IPS DF 6.9 (cell line): ENCODE results near the gene ERICH3.

Source experiments
- DNase-seq: peaks from one replicate; pipeline ENCODE4 v3.0.0-alpha.2; 2013; ENCODE audit warnings: low read depth, low spot score
- H3K27ac ChIP-seq: one replicate; pipeline ENCODE4 v1.5.1; 2013; ENCODE audit warnings: low read length, control low read depth
- H3K27me3 ChIP-seq: 2 replicates; pipeline ENCODE4 v1.6.1; 2013; ENCODE audit warnings: mild to moderate bottlenecking, low read length; ENCODE audit not compliant: control insufficient read depth, insufficient read depth
- H3K36me3 ChIP-seq: 2 replicates; pipeline ENCODE4 v1.6.1; 2013; ENCODE audit warnings: low read length; ENCODE audit not compliant: control insufficient read depth, insufficient read depth
- H3K4me1 ChIP-seq: 2 replicates; pipeline ENCODE4 v1.6.1; 2013; ENCODE audit warnings: low read length; ENCODE audit not compliant: control insufficient read depth, insufficient read depth
- H3K4me3 ChIP-seq: 2 replicates; pipeline ENCODE4 v1.5.1; 2013; ENCODE audit warnings: mild to moderate bottlenecking, low read length
- H3K9me3 ChIP-seq: 2 replicates; pipeline ENCODE4 v1.6.1; 2013; ENCODE audit warnings: low read length, inconsistent platforms; ENCODE audit not compliant: control insufficient read depth, insufficient read depth
- WGBS: extraction: QIAGEN DNeasy Blood & Tissue Kit; methylation state at CpG from one replicate; pipeline ENCODE4 v1.1.7; 2013; ENCODE audit warnings: mixed read lengths, missing lambda C conversion rate; ENCODE audit not compliant: insufficient read length, insufficient coverage; 5-methylcytosine and 5-hydroxymethylcytosine counted together

ERICH3 gene

GRCh38 chr1:74699331-74699730 lies 25.7 kb upstream of the ERICH3 start:
- DNase-seq = no peak
- Histone ChIP-seq H3K36me3 (no peaks in the 10 kb centered on the region), H3K4me1 (no peaks in the 10 kb centered on the region), H3K4me3 (no peak overlapping the region), H3K27ac (no peak overlapping the region), H3K27me3 (no peaks in the 10 kb centered on the region), H3K9me3 (no peaks in the 10 kb centered on the region)

GRCh38 chr1:74697832-74698231 lies 24.2 kb upstream of the ERICH3 start:
- no peak overlapping the region for H3K27ac ChIP-seq
- no peaks in the 10 kb centered on the region for H3K27me3 ChIP-seq
- H3K4me1 ChIP-seq = no peaks in the 10 kb centered on the region
- no peak overlapping the region for H3K4me3 ChIP-seq
- no peaks in the 10 kb centered on the region for H3K36me3 ChIP-seq
- no peaks in the 10 kb centered on the region for H3K9me3 ChIP-seq
- no peak for DNase-seq
- 100% methylated on average over 2 of the region's 2 CpGs for WGBS

- H3K4me1 ChIP-seq = peaks cover 2% of the 10 kb centered on the region; the same call in 1 of the 2 replicates
- H3K27ac ChIP-seq = no peak overlapping the region
- no CpG with 5 or more reads among the region's 2 CpGs for WGBS
Observed at GRCh38 chr1:74693473-74693872, 19.9 kb upstream of the ERICH3 start.

GRCh38 chr1:74690909-74691308 lies 17.3 kb upstream of the ERICH3 start:
- WGBS = no CpG with 5 or more reads among the region's 4 CpGs
- Histone ChIP-seq H3K9me3 (no peaks in the 10 kb centered on the region), H3K36me3 (no peaks in the 10 kb centered on the region), H3K27me3 (no peaks in the 10 kb centered on the region), H3K4me1 (peaks cover 2% of the 10 kb centered on the region; the same call in 1 of the 2 replicates), H3K4me3 (no peak overlapping the region), H3K27ac (no peak overlapping the region)
- no peak for DNase-seq

More at GRCh38 chr1:74693473-74693872, 19.9 kb upstream of the ERICH3 start:
- H3K27me3 ChIP-seq = no peaks in the 10 kb centered on the region
- H3K4me3 ChIP-seq = no peak overlapping the region
- no peaks in the 10 kb centered on the region for H3K9me3 ChIP-seq
- H3K36me3 ChIP-seq = no peaks in the 10 kb centered on the region
- DNase-seq = no peak

GRCh38 chr1:74690364-74690696 lies 16.7 kb upstream of the ERICH3 start:
- H3K27ac ChIP-seq = no peak overlapping the region
- no peaks in the 10 kb centered on the region for H3K27me3 ChIP-seq
- no peaks in the 10 kb centered on the region for H3K36me3 ChIP-seq

GRCh38 chr1:74689621-74690363 lies 16.2 kb upstream of the ERICH3 start:
- Histone ChIP-seq H3K4me1 (peaks cover 2% of the 10 kb centered on the region; the same call in 1 of the 2 replicates), H3K9me3 (no peaks in the 10 kb centered on the region), H3K36me3 (no peaks in the 10 kb centered on the region), H3K27ac (no peak overlapping the region), H3K27me3 (no peaks in the 10 kb centered on the region), H3K4me3 (no peak overlapping the region)
- no CpG with 5 or more reads among the region's 5 CpGs for WGBS
- DNase-seq = peak; percentile 70

More at GRCh38 chr1:74690364-74690696, 16.7 kb upstream of the ERICH3 start:
- H3K4me1 ChIP-seq = peaks cover 2% of the 10 kb centered on the region; the same call in 1 of the 2 replicates
- H3K4me3 ChIP-seq = no peak overlapping the region
- WGBS = no CpG with 5 or more reads among the region's 2 CpGs
- no peaks in the 10 kb centered on the region for H3K9me3 ChIP-seq
- no peak for DNase-seq

GRCh38 chr1:74686928-74687327 lies 13.3 kb upstream of the ERICH3 start:
- Histone ChIP-seq H3K4me3 (no peak overlapping the region), H3K36me3 (no peaks in the 10 kb centered on the region), H3K9me3 (no peaks in the 10 kb centered on the region), H3K4me1 (peaks cover 2% of the 10 kb centered on the region; the same call in 1 of the 2 replicates), H3K27ac (no peak overlapping the region), H3K27me3 (no peaks in the 10 kb centered on the region)
- no peak for DNase-seq
- WGBS = no CpG with 5 or more reads among the region's 4 CpGs

GRCh38 chr1:74684301-74684700 lies 10.7 kb upstream of the ERICH3 start:
- Histone ChIP-seq H3K4me1 (no peaks in the 10 kb centered on the region), H3K4me3 (no peak overlapping the region), H3K27ac (no peak overlapping the region), H3K9me3 (no peaks in the 10 kb centered on the region), H3K36me3 (no peaks in the 10 kb centered on the region), H3K27me3 (no peaks in the 10 kb centered on the region)
- no CpG with 5 or more reads among the region's 2 CpGs for WGBS
- DNase-seq = no peak

- Histone ChIP-seq H3K36me3 (no peaks in the 10 kb centered on the region), H3K9me3 (no peaks in the 10 kb centered on the region), H3K4me1 (no peaks in the 10 kb centered on the region), H3K4me3 (no peak overlapping the region), H3K27me3 (no peaks in the 10 kb centered on the region), H3K27ac (no peak overlapping the region)
- no peak for DNase-seq
Observed at GRCh38 chr1:74683656-74684055, 10.1 kb upstream of the ERICH3 start.

GRCh38 chr1:74681851-74682250 lies 8.3 kb upstream of the ERICH3 start:
- no peaks in the 10 kb centered on the region for H3K9me3 ChIP-seq
- no peaks in the 10 kb centered on the region for H3K36me3 ChIP-seq

GRCh38 chr1:74681449-74681848 lies 7.9 kb upstream of the ERICH3 start:
- Histone ChIP-seq H3K4me1 (no peaks in the 10 kb centered on the region), H3K27me3 (no peaks in the 10 kb centered on the region), H3K36me3 (no peaks in the 10 kb centered on the region), H3K27ac (no peak overlapping the region), H3K9me3 (no peaks in the 10 kb centered on the region), H3K4me3 (no peak overlapping the region)
- no peak for DNase-seq
- no CpG with 5 or more reads among the region's 4 CpGs for WGBS

More at GRCh38 chr1:74681851-74682250, 8.3 kb upstream of the ERICH3 start:
- WGBS = no CpG with 5 or more reads among the region's 2 CpGs
- H3K4me1 ChIP-seq = no peaks in the 10 kb centered on the region
- DNase-seq = no peak
- H3K27ac ChIP-seq = no peak overlapping the region
- no peak overlapping the region for H3K4me3 ChIP-seq
- no peaks in the 10 kb centered on the region for H3K27me3 ChIP-seq
